ENCODE measurements around the gene BLOC1S5. TPM values are rescaled to one million over a fixed set of nuclear protein-coding genes. Genes with fewer than 3 reads are reported as not detected.
A peak's percentile ranks its signal among the peaks of the same experiment; 100 is the strongest.

The BLOC1S5 gene
- total RNA-seq, 2 donors from 2014 or later = 14.4 to 17.6 TPM

DNA sequence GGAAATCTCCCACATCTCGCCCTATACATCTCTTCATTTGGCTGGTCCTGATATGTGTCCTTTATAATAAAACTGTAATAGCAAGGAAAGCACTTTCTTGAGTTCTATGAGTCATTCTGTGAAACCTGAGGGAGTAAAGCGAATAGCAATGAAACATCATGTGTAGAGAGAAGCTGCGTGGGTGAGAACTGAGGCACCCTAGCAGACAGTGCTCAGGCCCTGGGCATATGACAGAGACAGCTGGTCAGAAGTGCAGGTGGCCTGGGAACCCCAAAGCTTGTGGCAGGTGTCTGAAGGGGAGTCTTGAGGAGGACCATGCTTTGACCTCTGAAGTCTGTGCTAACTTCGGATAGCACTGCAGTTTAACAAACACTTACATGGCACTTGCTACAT lies 1.3 kb upstream of the BLOC1S5 start:
- no peaks in the 10 kb centered on the region for H3K27me3 Mint-ChIP-seq (ENCODE audit: insufficient read depth)
- no peak overlapping the region for H3K4me3 Mint-ChIP-seq
- Histone ChIP-seq H3K9me3 (ENCODE audit: control insufficient read depth, low read length) (no peaks in the 10 kb centered on the region), H3K9ac (ENCODE audit: extremely low read depth, low read length, poor library complexity, severe bottlenecking) (no peak overlapping the region), H3K27me3 (ENCODE audit: control insufficient read depth, insufficient read depth, low read length, poor library complexity, severe bottlenecking) (no peaks in the 10 kb centered on the region), H3K27ac (ENCODE audit: low read depth, low read length) (no peak overlapping the region), H3K36me3 (ENCODE audit: control insufficient read depth, insufficient read depth, low read length) (peaks cover 11% of the 10 kb centered on the region), H3K4me1 (ENCODE audit: control insufficient read depth, insufficient read depth, low read length) (peaks cover 6% of the 10 kb centered on the region), H3K4me3 (ENCODE audit: low read length) (no peak overlapping the region)
- no peak for DNase-seq
- H3K36me3 Mint-ChIP-seq (ENCODE audit: low read depth) = peaks cover 3% of the 10 kb centered on the region
- TF ChIP-seq, protein P1, sequence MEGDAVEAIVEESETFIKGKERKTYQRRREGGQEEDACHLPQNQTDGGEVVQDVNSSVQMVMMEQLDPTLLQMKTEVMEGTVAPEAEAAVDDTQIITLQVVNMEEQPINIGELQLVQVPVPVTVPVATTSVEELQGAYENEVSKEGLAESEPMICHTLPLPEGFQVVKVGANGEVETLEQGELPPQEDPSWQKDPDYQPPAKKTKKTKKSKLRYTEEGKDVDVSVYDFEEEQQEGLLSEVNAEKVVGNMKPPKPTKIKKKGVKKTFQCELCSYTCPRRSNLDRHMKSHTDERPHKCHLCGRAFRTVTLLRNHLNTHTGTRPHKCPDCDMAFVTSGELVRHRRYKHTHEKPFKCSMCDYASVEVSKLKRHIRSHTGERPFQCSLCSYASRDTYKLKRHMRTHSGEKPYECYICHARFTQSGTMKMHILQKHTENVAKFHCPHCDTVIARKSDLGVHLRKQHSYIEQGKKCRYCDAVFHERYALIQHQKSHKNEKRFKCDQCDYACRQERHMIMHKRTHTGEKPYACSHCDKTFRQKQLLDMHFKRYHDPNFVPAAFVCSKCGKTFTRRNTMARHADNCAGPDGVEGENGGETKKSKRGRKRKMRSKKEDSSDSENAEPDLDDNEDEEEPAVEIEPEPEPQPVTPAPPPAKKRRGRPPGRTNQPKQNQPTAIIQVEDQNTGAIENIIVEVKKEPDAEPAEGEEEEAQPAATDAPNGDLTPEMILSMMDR (conservative IDR thresholded peaks at IDR 0.05) = no peak
- WGBS, 2 experiments (ENCODE audit: insufficient coverage in 1 of 2, insufficient read length in 1 of 2) = 94% methylated on average over 4 of the region's 4 CpGs
- H3K9me3 Mint-ChIP-seq = no peaks in the 10 kb centered on the region
- H3K4me1 Mint-ChIP-seq = peaks cover 11% of the 10 kb centered on the region
- H3K27ac Mint-ChIP-seq = no peak overlapping the region

DNA sequence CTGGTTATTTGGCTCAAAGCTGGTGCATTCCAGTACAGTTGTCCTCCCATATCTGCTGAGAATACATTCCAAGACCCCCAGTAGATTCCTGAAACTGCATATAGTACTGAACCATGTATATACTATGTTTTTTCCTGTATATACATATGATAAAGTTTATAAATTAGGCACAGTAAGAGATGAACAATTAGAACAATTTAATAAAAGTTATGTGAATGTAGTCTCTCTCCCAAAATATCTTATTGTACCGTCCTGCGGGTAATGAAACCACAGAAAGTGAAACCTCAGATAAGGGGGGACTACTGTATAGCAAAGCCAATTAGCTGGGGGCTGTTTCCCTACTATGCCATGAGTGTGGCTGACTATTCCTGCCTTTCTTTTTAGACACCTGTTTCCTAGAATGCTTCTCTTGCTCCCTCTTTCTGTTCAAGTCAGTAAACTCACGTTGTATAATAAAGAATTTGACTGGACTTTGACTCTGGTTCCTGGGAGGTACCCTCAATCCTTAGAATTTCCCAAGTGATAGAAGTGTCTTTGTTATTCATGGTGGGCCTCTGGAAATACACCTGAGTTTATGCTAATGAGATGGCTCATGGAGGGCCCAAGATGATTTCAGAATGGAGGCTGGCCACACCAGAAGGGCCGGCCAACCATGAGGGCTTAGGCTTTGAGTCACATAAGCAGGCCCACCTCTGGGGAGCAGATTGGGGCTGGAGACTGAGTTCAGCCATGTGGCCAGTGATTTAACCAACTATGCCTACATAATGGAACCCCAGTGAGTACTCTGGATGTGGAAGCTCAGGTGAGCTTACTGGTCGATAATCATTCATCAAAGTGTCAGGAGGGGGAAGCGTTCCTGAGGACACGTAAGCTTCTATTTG lies 689 bp upstream of the BLOC1S5 start:
- Mint-ChIP-seq H3K36me3 (ENCODE audit: low read depth) (peaks cover 3% of the 10 kb centered on the region), H3K27me3 (ENCODE audit: insufficient read depth) (no peaks in the 10 kb centered on the region), H3K9me3 (no peaks in the 10 kb centered on the region), H3K27ac (peak overlapping the region; percentile 94), H3K4me1 (peaks cover 14% of the 10 kb centered on the region), H3K4me3 (peak overlapping the region; percentile 90)
- peaks cover 11% of the 10 kb centered on the region for H3K36me3 ChIP-seq (ENCODE audit: control insufficient read depth, insufficient read depth, low read length)
- WGBS, 2 experiments (ENCODE audit: insufficient coverage in 1 of 2, insufficient read length in 1 of 2) = 85 to 87% methylated on average over 7 of the region's 7 CpGs
- peak; percentile 55 for DNase-seq
- H3K27ac ChIP-seq (ENCODE audit: low read depth, low read length) = no peak overlapping the region
- peaks cover 6% of the 10 kb centered on the region for H3K4me1 ChIP-seq (ENCODE audit: control insufficient read depth, insufficient read depth, low read length)
- no peaks in the 10 kb centered on the region for H3K9me3 ChIP-seq (ENCODE audit: control insufficient read depth, low read length)
- no peak overlapping the region for H3K9ac ChIP-seq (ENCODE audit: extremely low read depth, low read length, poor library complexity, severe bottlenecking)
- TF ChIP-seq, protein P1 (conservative IDR thresholded peaks at IDR 0.05) = no peak
- no peaks in the 10 kb centered on the region for H3K27me3 ChIP-seq (ENCODE audit: control insufficient read depth, insufficient read depth, low read length, poor library complexity, severe bottlenecking)
- peak overlapping the region; percentile 92 for H3K4me3 ChIP-seq (ENCODE audit: low read length)

DNA sequence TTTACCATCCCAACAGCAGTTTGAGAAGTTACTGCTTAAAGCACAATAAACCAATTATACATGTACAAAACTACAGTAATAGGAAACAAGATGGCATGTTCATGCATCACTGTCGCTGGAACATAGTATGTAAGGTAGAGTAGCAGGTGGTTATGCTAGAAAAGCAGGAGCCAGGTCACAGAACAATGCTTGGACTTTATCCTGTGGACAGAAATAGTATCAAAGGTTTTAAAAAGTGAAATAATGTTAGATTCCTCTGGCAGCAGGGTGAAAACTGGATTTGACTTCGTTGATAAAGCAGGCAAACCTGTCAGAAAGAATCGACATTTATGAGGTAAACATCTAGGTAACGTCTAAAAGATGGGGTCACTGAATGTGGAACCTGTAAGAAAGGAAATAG lies 2.5 kb downstream of the BLOC1S5 start:
- Mint-ChIP-seq H3K36me3 (ENCODE audit: low read depth) (peaks cover 13% of the 10 kb centered on the region), H3K27me3 (ENCODE audit: insufficient read depth) (no peaks in the 10 kb centered on the region), H3K4me3 (no peak overlapping the region), H3K27ac (no peak overlapping the region), H3K9me3 (no peaks in the 10 kb centered on the region), H3K4me1 (peaks cover 15% of the 10 kb centered on the region)
- Histone ChIP-seq H3K9ac (ENCODE audit: extremely low read depth, low read length, poor library complexity, severe bottlenecking) (no peak overlapping the region), H3K27me3 (ENCODE audit: control insufficient read depth, insufficient read depth, low read length, poor library complexity, severe bottlenecking) (no peaks in the 10 kb centered on the region), H3K36me3 (ENCODE audit: control insufficient read depth, insufficient read depth, low read length) (peaks cover 28% of the 10 kb centered on the region), H3K4me3 (ENCODE audit: low read length) (no peak overlapping the region), H3K4me1 (ENCODE audit: control insufficient read depth, insufficient read depth, low read length) (peaks cover 6% of the 10 kb centered on the region), H3K9me3 (ENCODE audit: control insufficient read depth, low read length) (no peaks in the 10 kb centered on the region), H3K27ac (ENCODE audit: low read depth, low read length) (no peak overlapping the region)
- TF ChIP-seq, protein P1 (conservative IDR thresholded peaks at IDR 0.05) = no peak
- DNase-seq = no peak
- 90 to 95% methylated on average over 4 of the region's 4 CpGs for WGBS, 2 experiments (ENCODE audit: insufficient coverage in 1 of 2, insufficient read length in 1 of 2)

Measured in endodermal cell (in vitro differentiated cells).